ENCODE results near the gene KRTAP5-3. TPM values are rescaled to one million over a fixed set of nuclear protein-coding genes. Genes with fewer than 3 reads are reported as not detected.

KRTAP5-3 gene
- total and polyA plus RNA-seq, 2 of the 13 experiments (the other 11 are each of a cell fraction or from before 2014, with no cell fraction given): not detected

- TF ChIP-seq ZBTB2 (CRISPR knock-in tag; IDR thresholded peaks at IDR 0.05; ENCODE audit: low read depth) (peak; percentile 56; the same call in 1 of the 2 replicates), KDM2A (CRISPR knock-in tag; IDR thresholded peaks at IDR 0.05; ENCODE audit: borderline replicate concordance, low read depth) (peak; percentile 45; the same call in 1 of the 2 replicates), NFYB (CRISPR knock-in tag; IDR thresholded peaks at IDR 0.05) (peak; percentile 76), PRDM4 (CRISPR knock-in tag; IDR thresholded peaks at IDR 0.05; ENCODE audit: borderline replicate concordance) (no peak), HES4 (CRISPR knock-in tag; IDR thresholded peaks at IDR 0.05; ENCODE audit: borderline replicate concordance) (0 out of 2 replicates have a peak, but pooled peaks have one; percentile 45), ZNF318 (CRISPR knock-in tag; IDR thresholded peaks at IDR 0.05) (no peak), ZNF24 (IDR thresholded peaks at IDR 0.05) (no peak), NFYC (CRISPR knock-in tag; IDR thresholded peaks at IDR 0.05) (peak; percentile 72), ZMAT5 (CRISPR knock-in tag; IDR thresholded peaks at IDR 0.05; ENCODE audit: borderline replicate concordance, low read depth) (no peak), ZFP91 (CRISPR knock-in tag; IDR thresholded peaks at IDR 0.05; ENCODE audit: borderline replicate concordance) (peak; percentile 97)
Observed at GRCh38 chr11:1572197-1573076, 35.8 kb downstream of the KRTAP5-3 start, which contains the start of gene DUSP8 (continued).
